SW480 (cell line): ENCODE measurements around the gene MRPL23.

Experiments
- DNase-seq: peaks from one replicate; pipeline ENCODE4 v3.0.0-alpha.2; 2016; ENCODE audit warnings: low spot score

The MRPL23 gene

DNA sequence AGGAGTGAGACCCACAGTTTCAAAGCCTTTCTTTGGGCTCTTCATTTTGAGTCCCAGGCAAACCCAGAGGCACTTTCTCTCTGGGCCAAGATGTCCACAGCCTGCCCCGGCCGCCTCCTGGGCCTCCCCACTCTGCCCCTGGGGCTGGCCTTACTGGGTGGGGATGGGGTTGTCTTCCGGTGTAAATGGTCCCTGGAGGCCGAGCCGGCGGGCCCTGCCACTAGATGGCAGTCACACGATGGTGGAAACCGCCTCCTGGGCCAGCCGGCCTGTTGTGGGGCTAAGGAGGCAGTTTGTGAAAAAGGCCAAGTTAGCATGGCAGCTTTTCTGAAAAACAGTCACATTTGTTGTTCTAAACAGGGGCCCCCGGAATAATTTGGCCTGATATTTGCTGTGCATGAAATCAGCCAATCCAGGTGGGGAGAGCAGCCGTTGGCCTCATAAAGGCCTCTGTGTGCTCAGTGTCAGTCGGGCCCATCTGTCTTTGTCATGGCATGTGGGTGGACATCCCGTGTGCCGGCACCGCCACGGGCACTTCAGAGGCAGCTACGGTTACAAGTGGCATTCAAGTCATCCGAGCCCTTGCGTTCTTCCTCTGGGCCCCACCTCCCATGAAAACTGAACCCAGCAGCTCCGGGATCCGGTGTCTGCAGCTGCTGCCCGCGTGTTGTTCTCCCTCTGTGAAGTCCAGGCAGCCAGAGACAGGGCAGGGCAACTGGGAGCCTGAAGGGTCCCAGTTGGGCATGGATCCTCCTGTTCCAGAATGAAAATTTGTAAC, 6.5 kb downstream of the MRPL23 start:
- DNase-seq = no peak

DNA sequence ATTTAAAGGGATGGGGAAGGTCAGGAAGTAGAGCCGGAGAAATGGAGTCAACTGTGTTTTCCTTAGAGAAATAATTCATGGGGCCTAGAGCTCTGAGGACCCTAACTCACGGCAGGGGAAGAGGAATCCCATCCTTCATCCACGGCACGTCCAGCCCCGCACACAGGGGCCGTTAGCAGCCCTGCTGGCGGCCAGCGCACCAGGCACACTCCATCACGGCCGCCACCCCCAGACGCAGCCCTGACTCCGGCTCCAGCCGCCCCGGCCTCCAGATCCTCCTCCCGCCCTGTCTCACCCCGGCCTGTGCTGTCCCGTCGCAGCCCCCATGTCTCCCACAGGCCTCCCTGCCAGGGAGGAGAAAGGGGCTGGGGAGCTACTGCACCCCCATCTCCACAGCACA, 11.2 kb downstream of the MRPL23 start:
- DNase-seq = no peak

DNA sequence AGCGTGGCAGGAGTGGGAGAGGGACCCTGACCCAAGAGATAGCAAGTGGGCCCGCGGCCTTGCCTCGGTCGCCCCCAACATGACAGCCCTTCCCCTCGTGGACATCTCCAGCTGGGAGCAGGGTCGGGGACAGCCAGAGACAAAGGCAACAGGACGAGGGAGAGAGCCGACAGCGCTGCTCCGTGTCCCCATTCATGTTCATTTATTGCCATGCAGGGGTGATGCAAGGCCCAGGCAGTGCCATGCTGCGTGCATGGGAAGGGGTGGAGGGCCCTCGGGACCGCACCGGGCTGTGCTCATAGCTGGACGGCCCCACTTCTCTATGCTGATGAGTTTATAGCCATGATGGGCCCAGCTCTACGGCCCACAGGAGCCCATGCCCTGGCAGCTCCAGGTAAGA, 12.7 kb downstream of the MRPL23 start:
- no peak for DNase-seq

DNA sequence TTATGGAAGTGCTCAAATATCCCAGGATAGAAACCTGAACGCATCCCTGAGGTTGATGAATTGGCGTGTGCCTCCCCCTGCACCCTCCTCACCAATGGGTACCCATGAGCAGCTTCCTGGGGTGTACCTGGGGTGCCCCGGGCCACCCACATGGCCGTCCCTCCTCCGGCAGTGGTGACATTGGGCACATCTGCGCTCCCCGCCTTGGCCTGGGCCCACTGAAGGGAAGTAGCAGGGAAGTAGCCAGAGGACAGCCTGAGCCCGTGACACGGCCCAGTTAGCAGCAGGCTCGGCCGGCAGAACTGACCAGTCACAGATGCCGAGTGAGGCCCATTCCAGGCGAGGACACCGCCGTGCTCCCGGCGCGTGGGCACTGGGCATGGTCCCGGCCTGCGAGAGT, 16.7 kb downstream of the MRPL23 start:
- DNase-seq = no peak

DNA sequence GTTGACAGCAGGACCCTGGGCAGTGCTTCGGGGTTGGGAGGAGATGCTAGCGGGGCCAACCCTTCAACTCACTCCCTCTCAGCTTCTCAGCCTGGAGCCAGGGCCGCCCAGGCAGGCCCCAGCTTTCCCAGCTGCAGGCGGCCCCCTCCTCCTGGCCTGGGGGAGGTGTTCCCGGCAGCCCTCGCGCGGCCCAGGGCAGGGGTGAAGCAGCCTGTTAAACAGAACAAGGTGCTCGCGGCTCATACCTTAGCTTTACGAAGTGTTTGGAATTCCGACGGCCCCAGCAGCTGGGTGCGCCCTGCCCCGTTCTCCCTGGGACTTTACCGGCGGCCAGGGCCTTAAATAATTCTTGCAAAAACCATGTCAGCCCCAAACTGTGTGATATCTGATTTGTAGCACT, 17.2 kb downstream of the MRPL23 start:
- DNase-seq = no peak

DNA sequence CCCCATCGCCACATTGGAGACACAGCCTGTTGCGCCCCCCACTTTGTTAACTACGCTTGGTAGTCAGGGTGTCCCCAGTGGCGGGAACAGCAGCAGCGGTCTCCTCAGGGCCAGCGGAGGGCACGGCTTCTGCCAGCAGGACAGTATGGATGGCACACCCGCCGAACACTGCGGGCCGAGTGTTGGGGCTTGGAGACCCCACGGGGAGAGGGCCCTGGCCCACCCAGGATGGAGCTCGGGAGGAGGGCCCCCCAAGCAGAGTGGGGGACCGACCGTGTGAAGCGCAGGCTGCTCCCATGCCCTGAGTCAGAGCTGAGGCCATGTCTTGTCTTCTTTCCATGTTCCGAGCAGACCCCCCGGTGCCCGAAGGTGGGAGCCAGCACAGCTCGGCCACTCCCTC, 17.8 kb downstream of the MRPL23 start:
- DNase-seq = no peak

DNA sequence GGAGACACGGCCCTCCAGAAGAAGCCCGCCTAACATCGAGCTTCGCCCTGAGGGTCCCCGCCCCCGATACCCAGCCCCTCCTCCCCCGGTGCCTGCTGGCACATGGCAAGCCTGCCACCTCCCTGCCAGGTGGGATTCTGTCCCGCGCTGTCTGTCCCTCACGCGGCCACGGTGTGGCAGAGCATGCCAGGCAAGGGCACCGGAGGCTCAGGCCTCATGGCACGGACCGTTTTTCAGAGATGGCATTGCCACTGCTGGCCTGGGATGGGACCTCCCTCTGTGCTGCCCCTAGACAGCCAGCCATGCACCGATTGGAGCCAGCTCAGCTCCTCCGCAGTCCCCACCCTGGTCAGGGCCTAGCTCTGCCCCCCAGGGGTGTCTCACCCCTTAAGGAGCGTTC, 19.4 kb downstream of the MRPL23 start:
- DNase-seq = no peak

DNA sequence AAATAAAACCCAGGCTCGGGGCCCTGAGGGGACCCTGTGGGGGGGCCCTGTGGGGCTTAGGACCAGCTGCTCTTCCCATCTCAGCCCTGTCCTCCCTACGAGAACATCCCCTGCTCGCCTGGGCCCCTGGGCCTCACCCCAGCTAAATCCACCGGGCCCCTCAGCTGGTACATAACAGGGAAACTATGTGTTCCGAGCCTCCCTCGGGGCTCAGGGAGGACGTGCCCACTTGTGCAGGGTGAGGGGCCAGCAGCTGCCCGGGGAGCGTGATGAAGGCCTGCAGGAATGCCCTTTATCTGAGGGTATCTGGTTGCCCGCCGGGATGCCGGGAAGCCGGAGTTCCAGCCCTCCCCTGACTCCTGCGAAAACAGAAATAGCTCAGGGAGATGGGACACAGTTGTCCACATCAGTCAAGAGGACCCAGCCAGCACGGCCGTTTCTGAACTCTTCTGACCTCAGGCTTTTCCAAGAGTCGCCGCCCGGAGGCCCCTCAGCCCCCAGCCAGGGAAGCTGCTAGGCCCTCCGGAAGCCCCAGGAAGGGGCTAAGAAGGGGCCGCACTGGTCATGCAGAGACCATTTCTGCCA, 20.6 kb downstream of the MRPL23 start:
- DNase-seq = no peak

DNA sequence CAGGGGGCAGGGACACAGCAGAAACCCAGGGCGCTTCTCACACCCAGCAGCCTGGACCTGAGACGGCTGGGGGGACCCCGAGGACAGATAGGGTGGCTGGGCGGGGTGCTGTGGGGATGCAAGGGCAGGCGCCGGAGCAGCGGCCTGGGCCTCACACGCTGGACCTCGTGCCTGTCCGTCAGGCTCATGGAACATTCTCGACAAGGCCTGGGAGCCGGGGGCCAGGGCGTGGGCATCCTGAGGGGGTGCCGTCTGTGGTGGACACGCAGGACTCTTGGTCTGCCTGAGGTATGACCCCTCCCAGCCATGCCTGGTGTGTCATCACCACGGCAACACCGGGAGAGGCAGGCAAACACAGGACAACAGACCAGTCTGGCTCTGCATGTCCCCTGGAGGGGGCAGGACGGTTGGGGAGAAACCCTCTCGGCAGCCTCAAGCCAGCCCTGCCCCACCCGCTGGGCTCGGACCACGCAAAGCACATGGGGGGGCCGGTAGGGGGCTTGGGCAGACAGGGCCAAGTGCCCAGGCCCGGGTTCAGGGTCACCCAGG, 21.4 kb downstream of the MRPL23 start:
- DNase-seq = no peak

DNA sequence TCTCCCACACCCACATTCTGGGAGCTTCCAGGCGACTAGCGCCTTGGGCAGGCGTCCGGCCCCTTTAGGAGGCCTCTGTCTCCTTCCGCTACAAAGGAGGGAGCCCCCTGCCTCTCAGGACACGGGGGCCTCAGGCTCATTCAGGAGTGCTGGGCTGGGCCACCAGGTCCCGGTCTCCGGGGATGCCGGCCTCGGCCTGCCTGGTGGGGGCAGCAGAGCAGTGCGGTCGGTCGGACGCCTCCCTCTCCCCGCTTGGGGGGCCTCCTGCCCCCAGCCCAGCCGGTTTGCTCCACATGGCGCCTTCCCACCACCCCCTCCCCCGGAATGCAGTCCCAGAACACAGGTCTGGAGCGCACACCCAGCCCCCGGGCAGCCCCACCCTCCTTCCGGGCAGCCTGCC, 21.9 kb downstream of the MRPL23 start:
- no peak for DNase-seq

DNA sequence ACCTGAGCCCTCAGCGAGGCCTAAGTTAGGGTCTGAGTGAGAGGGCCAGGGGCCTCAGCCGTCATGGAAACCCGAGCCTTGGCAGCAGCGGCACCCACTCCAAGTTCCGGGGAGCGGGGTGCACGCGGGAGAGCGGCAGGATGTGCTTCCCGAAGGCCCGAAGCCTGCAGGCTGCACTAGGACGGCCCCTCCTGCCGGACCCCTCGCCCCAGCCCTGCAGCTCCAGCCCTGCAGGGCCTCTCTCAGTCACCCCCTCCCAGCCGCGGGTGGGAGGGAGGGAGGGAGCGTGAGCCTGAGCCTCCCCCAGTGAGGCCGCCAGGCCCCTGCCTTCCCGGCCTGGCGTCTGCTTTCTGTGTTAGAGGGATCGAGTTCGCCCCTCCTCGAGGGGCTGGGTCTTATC, 22.6 kb downstream of the MRPL23 start:
- no peak for DNase-seq

DNA sequence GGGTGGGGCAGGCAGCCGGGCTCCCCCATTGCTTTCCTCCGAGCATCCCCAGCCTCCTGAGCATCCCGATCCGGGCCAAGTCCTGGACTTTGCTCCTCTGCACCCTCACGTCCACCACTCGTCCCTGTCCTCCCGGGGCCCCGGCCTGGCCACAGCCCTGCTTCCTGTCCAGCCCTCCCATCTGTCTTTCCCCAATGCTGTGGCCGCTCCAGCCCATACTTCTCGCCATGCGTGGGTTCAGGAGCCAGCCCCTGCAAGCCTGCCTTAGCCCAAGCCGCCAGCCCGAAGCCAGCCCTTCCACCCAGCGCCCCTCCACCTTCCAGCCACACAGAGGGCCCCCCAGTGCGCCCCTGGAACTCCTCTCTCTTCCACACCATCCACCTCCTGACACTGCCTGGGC, 23.8 kb downstream of the MRPL23 start:
- no peak for DNase-seq

DNA sequence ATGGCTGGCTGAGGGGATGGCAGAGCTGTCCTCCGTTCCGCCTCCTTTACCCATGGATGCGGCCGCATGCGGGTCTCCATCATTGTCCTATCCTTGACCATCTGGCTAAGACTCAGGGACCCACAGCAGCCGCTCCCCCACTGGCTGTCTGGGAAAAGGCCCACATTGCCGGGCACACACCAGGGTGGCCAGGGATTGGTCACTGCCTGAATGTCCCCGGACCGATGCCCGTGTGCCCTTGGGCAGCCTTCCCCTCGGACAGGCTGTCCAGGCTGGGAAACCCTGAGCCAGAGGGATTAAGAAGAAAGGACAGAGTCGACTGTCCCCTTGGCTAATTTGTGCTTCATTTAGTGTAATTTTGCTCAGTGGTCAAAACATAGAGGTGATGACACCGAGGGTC, 28.1 kb downstream of the MRPL23 start:
- DNase-seq = no peak

DNA sequence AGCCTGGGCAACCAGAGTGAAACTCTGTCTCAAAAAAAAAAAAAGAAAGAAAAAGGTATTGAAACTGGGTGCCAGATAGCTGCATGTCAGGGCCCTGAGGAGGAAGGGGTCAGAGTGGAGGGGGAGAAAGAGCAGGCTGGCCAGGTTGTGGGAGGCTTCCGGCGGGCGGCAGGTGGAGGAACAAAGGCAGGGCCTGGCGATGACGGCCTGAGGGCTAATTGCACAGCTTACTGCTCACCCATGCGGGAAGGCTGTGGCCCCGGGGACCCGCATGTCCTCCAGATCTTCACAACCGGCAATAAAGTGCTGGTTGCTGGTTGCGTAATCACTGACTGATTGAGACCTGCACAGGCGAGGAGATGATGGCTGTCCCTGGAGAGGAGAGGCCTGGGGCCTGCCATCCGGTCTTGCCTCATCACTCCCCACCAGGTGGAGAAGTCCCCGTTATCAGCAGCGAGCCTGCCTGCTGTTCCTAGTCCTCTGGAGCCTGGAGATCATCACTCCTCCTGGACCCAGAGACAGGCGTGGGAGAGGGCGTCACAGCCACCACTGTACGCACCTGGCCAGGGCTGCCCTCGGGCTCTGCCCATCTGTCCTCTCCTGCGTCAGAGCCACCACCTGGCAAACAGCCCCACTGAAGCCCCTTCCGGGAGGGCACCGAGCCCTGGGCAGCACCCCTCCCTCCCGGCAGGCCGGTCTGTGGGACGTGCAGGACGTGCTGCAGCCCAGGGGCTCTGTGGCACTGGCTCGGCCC, 31.8 kb downstream of the MRPL23 start:
- DNase-seq = no peak

DNA sequence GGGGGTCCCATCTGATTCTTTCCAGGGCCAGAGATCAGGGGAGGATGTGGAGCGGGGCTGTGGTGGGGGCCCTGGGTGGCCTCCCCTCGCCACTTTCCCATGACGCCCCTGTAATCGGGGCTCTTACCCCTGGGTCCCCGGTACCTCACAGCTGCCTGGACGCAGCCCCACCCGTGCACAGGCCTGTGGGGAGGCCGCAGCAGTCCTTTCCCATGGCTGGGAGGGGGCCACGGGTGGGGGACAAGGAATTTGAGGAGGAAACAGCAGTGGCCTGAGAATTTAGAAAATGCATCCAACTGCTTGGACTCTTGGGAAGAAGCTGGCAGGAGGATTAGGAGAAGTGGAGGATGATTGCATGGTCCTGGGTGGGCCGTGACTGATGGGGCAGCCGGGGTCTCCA, 32.5 kb downstream of the MRPL23 start:
- no peak for DNase-seq

DNA sequence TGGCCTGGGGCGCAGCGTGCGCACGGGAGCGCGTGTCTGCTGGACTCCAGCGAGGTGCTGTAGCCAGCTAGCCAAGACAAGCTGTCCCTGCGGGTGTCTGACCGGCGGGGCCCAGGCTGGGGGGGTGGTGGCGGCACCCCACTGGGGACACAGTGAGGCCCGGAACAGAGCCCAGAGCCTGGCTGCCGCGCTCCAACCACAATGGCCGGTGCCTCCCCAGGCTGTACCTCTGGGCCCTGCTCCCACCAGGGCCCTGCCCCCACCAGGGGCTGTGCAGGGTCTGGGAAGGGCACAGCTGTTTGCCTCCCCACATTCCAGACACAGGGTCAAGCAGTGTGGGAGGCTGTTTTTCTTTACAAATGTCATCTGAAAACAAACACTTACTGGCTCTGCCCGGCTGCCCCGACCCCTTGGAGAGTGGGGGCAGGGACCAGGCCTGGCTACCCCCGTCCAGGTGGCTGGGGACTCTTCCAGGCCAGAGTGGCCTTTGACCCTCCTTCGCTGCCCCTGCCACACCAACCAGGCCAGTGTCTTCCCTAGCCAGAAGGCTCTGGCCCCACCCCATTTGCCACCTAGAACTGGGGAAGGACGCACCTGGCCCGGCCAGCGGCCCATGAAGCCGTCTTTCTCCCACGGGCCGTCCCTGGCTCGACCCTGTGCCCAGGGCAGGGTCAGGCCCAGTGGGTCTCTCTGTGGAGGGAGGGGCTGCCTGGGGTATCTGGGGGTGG, 35.9 kb downstream of the MRPL23 start:
- DNase-seq = no peak

DNA sequence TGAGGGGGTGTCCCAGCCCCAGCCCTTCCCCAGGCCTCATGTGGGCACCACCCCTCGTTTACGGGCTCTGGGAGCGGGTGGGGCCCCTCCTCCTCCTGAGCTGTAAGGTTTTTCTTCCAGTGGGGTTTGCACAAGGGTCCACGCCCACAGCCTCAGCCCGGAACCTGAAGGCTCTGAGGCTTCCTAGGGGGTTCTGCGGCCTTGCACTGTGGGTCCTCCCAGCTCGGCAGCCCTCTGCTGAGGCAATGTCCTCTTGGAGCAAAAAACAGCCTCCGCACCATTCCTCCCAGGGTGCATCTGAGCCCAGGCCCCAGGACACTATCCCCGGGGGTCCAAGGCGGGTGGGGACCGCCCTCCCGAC, 36.4 kb downstream of the MRPL23 start:
- DNase-seq = no peak

DNA sequence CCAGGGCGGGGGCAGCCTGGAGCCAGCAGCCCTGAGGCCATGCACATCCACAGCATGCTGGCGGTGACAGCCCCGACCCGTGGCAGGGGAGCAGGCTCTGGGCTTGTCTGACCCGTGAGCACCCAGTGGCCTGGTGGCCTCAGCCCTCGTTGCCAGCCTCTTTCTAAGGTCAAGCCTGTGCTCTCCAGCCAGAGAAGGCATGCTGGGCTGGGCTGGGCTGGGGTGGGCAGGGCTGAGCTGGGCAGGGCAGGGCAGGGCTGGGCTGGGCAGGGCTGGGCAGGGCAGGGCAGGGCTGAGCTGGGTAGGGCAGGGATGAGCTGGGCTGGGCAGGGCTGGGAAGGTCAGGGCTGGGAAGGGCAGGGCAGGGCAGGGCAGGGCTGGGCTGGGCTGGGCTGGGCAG, 39.9 kb downstream of the MRPL23 start:
- DNase-seq = no peak

DNA sequence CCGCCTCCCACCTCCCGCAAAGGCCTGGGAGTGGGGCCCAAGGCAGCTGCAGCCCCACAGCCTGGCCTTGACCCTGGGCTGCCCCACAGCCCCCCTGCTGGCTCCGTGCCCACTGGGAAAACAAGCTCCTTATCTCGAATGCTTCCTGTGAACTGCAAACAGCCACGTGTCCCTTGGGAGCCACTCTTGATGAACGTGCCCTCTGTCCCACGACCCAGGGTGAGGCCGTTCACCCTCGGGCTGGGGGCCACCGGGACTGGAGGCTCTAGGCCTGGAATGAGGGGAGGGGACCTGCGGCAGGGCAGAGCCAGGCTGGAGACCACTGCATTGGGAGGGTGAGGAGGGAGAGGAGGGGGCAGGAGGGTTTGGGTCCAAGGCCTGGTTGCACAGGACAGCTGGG, 41.0 kb downstream of the MRPL23 start:
- DNase-seq = no peak

DNA sequence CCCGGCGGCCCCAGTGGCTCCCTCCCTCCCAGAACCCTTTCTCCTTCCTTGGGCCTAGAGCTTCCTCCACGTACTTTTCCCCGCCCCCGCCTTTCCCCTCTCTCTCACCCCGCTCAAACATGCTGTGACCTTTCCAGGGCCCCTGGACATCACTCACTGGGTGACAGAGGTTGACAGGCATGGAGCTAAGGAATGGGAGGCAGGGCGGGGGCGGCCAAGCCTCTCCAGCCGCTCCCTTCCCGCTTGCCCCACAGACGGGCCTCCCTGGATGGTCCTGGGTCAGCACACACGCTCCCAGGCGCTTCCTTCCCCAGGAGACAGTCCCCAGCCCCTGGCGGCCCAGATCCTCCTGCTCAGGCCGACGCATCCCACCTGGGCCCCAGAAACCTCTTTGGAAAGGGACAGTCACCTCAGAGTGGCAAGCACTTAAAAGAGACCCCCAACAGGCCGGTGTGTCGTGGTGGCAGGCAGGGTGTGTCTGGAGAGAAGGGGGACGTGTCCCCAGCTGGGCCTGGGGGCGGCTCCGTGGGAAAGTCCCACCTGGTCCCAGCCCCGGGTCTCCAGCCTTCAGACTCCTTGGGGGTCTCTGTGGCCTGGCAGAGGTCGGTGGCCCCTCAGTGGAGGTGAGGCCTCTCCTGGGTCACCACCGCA, 41.7 kb downstream of the MRPL23 start:
- peak; percentile 17 for DNase-seq

DNA sequence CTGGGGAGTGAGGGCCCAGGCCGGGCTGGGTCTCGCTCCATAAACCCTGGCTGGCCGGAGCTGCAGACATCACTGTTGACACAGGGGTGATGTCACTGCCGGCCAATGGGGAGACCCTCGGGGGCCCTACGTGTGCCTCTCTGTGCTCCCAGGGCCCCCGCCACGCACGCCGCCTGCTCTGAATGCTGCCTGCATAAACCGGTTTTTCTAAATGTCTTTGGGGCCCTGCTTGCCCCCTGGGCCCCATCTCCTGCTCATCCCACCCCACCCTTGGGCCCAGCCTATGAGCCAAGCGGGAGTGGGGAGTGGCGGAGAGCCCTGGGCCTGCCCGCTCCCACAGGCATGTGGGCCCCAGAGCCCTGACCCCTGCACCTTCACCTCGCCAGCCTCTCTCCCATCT, 42.8 kb downstream of the MRPL23 start:
- no peak for DNase-seq
